ENCODE results near the gene TTC7B.

The TTC7B gene

DNA sequence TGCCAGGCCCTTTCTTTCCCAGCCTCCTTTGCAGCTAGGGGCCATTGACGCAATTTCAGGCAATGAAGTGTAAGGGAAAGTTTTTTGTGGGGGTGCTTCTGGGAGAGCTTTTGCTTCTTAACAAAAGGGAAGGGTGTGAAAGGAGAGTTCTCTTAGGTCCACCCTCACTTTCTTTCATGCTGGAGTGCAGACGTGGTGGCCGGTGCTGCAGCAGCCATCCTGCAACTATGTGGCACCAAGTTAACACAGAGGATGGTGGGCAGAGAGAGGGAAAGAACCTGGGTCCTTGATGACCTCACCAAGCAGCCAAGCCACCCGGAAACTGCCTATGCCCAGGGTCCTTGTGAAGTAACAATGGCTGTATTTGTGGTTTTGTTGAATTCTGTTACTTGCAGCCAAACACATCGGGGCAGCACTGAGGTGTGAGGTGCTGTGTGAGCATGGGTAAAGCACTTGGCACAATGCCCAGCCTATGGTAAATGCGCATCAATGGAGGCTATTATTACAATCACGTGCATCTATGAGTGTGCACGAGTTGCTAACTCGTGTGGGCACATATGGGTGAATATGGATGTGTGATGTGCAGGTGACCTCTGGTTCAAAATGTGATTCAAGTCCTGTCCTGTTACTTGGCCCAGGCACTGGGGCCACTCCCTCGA lies 296.8 kb downstream of the TTC7B start:
- DNase-seq: no peak

- DNase-seq: peak; percentile 49
Measured at GRCh38 chr14:90518941-90519256, 297.3 kb downstream of the TTC7B start.

DNA sequence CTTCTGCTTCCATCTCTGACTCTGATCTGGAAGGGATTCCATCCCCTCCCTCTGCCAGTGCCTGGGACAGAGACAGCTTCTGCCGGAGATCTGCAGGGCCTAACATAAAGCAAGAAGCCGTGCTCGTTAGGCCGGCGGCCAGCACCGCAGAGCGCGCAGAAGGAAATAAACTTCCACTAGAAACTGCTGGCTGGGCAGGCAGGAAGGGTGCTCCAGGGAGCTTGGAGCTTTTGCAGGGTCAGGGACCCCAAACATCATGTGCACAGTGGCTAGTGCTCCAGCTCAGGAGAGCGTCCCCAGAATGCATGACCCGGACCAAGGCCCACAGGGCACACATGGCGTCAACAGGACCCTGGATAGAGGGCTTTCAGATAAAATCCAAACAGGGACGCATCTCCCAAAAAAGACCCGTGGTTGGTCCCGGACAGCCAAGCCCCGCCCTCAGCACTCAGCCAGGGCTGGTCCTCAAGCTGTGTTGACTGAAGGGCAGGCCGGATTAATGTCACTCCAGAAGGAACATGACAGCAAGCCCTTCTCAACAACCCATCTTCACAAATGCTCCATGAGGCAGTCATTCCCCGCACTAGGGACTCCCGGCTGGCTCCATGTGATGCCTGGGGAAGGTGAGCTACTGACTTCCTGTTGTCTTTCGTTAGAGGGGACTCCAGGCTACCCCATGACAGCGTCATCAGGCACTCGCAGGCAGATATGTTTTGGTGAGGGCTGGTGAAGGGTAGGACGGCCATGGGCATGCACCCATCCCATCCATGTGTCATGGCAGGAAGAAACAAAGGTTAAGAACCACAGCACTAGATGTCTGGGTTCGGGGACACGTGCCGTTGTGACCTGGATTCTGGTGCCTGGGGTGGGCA lies 297.9 kb downstream of the TTC7B start:
- DNase-seq: no peak

- DNase-seq: no peak
Measured at GRCh38 chr14:90517076-90517841, 299.0 kb downstream of the TTC7B start.

- no peak for DNase-seq
Measured at GRCh38 chr14:90514566-90514965, 301.7 kb downstream of the TTC7B start.

GRCh38 chr14:90514015-90514398 lies 302.2 kb downstream of the TTC7B start:
- DNase-seq: no peak

DNA sequence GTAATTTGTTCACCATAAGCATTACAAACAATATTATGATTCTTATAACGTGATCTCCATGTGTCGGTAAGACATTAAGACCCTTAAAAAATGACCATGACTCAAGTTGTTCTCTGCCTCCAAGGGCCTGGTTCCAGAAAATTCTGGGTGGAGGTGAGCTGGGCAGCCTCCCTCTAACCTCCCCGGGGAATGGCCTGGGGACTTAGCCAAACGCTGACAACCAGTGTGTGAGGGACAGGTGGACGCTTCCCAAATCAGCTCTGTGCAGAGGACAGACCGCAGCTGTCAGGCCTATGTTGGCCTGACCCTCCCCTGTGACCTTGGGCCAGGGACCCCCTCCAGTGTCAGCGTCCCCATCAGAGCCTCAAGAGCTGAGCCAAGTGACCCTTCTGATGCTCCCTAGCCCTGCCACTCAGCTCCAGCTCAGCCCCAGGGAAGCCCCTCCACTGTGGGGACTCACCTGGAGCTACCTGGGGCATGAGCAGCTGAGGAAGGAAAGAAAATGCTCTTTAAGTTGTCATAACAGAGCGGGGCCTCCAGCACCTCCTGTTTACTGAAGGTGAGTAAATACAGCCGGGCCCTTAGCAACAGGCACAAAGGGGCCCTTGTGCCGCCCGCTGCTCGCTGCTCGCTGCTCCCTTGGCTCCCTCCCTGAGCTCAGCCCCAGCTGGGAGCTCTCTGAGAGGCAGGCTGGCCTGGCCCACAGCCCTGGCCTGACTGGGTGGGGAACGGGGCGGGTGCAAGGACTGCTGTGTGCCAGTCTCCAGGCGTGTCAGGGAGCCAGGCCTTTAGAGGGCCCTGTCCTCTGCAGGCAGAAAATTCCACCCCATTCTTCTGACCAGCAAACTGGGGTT lies 302.8 kb downstream of the TTC7B start:
- no peak for DNase-seq

GRCh38 chr14:90512329-90512991 lies 303.8 kb downstream of the TTC7B start:
- DNase-seq: no peak

DNA sequence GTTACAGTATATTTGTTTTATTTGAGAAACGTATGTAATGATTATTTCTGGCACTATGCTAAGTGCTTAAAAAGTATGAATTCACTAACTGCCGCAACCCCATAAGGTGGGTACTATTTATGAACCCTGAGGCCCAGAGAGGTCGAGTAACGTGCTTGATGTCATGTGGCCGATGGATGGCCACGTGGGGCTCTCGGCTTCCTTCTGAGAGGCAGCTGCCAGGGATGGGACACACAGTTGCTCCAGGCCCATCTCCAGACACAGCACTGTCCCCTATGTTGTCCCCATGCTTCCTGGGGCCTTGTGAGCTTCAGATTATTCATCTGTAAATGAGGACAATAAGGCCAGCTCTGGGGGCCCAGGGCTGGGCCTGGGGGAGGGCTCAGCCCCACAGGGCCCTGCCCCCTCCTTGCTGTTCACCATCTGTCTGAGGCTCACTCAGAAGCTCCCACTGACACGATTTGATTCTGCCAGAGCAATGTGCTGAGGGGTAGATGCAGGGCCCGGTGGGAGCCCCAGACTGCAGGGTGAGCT lies 304.4 kb downstream of the TTC7B start:
- DNase-seq: no peak

DNA sequence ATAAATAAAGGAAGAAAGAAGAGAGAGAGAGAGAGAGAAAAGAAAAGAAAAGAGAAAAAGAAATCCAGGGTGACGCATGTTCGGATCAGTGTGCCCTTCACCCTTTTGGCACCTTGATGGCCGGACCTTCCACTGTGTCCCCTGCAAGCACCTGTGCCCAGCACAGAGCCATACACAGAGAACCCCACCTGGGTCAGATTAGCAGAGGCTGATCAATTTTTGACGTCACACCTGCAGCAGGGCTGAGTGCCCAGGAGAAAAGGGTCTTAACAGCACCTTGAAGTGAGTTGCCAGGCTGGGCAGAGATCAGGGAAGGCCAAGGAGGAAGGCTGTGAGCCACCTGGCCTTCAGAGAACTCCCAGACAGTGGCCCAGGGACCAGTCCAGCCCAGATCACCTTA lies 305.0 kb downstream of the TTC7B start:
- DNase-seq: no peak

DNA sequence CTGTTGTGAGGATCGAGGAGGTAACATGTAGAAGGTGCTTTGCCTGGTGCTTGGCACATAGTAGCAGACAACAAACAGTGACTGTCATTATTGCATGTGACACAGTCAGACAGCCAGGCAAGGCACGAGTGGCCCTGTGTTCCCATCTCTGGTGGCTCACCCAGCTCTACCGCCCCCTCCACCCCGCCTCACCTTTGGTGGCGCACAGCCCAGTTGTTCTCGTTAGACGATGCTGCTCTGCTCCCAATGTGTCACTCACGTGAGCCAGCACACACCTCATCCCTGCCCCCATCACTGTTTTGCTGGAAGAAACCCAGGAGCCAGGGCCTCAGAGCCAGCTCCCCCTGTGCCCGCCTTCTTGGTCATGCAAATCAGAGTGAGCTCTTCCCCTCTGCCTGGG lies 306.1 kb downstream of the TTC7B start:
- no peak for DNase-seq

GRCh38 chr14:90509403-90509802 lies 306.8 kb downstream of the TTC7B start:
- DNase-seq: no peak

GRCh38 chr14:90508536-90509254 lies 307.5 kb downstream of the TTC7B start:
- DNase-seq: no peak

- no peak for DNase-seq
Measured at GRCh38 chr14:90508036-90508435, 308.2 kb downstream of the TTC7B start.

GRCh38 chr14:90507428-90507827 lies 308.8 kb downstream of the TTC7B start:
- no peak for DNase-seq

GRCh38 chr14:90506748-90507147 lies 309.5 kb downstream of the TTC7B start:
- DNase-seq: no peak

- no peak for DNase-seq
Measured at GRCh38 chr14:90505531-90505930, 310.7 kb downstream of the TTC7B start.

- DNase-seq: no peak
Measured at GRCh38 chr14:90504643-90505042, 311.6 kb downstream of the TTC7B start.

GRCh38 chr14:90503582-90503981 lies 312.6 kb downstream of the TTC7B start:
- DNase-seq: no peak

- no peak for DNase-seq
Measured at GRCh38 chr14:90502760-90503159, 313.5 kb downstream of the TTC7B start.

- no peak for DNase-seq
Measured at GRCh38 chr14:90500665-90501370, 315.4 kb downstream of the TTC7B start.

All from T-helper 9 cell (primary cell).